Transverse colon (tissue), 4 donors: ENCODE results near the gene ZXDC.

Experiments used
- CTCF ChIP-seq, 5 experiments: fragments of 200-600 bp in 3 of 5; fragments of 450-650 bp in 2 of 5; sonication (generic) in 3 of 5; IDR thresholded peaks; 1 replicate in 2 of 5; 2 replicates in 3 of 5; pipeline ENCODE4 v1.5.1; 2016 to 2017; ENCODE audit warnings: antibody characterized with exemption in 5 of 5, inconsistent platforms in 3 of 5, mild to moderate bottlenecking in 2 of 5, moderate library complexity in 1 of 5
- POLR2AphosphoS5 ChIP-seq, 3 donors: sonication (generic); formaldehyde crosslinking; IDR thresholded peaks; one replicate each; pipeline ENCODE4 v1.6.1; 2016; ENCODE audit warnings: antibody characterized with exemption in 3 of 3

- no peak for TF ChIP-seq POLR2AphosphoS5 (IDR thresholded peaks at IDR 0.05)
- no peak for TF ChIP-seq CTCF (IDR thresholded peaks at IDR 0.05)
Observed at GRCh38 chr3:126490619-126491018, 14.9 kb upstream of the ZXDC start.
